PFSK-1 (cell line): ENCODE data around the gene ST8SIA4.

ENCODE experiments used
- FOXP2 ChIP-seq: optimal IDR thresholded peaks from 2 replicates; pipeline ENCODE3; 2011; ENCODE audit warnings: borderline replicate concordance, control low read depth, inconsistent platforms; ENCODE audit not compliant: insufficient read depth; ENCODE audit errors: extremely low read length, extremely low read depth
- POLR2AphosphoS5 ChIP-seq: IDR thresholded peaks from 2 replicates; pipeline ENCODE4 v1.6.1; 2012; ENCODE audit warnings: low read depth, mild to moderate bottlenecking, control low read depth, low read length, moderate library complexity
- SIN3A ChIP-seq: IDR thresholded peaks from 2 replicates; pipeline ENCODE4 v1.6.1; 2012; ENCODE audit warnings: mild to moderate bottlenecking, low read length, moderate library complexity, borderline replicate concordance; ENCODE audit not compliant: insufficient read depth
- TAF1 ChIP-seq: IDR thresholded peaks from 2 replicates; pipeline ENCODE4 v1.6.1; 2012; ENCODE audit warnings: low read length, control low read depth, borderline replicate concordance; ENCODE audit not compliant: insufficient read depth
- TF ChIP-seq, protein P1 (sequence below), 2 experiments: IDR thresholded peaks; 2 replicates each; pipeline versions ENCODE4 v1.6.1 to v1.8.0; 2011 to 2012; ENCODE audit warnings: low read depth in 2 of 2, low read length in 2 of 2, control low read depth in 1 of 2, inconsistent platforms in 1 of 2, mild to moderate bottlenecking in 1 of 2, moderate library complexity in 1 of 2; ENCODE audit not compliant: insufficient read depth in 1 of 2

Gene ST8SIA4

DNA sequence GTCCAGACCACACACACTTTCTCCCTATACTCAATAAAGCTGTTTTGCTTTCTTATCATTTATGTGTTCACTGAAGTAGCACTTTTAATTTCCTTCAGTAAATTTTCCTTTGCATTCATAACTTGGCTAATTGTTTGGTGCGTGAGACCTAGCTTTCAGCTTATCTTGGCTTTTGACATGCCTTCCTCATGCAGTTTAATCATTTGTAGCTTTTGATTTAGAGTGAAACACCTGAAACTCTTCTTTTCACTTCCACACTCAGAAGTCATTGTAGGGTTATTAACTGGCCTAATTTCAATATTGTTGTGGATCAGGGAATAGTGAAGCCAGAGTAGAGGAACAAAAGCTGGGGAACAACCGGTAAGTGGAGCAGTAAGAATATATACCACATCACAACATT lies 114.7 kb downstream of the ST8SIA4 start:
- TF ChIP-seq, protein P1, sequence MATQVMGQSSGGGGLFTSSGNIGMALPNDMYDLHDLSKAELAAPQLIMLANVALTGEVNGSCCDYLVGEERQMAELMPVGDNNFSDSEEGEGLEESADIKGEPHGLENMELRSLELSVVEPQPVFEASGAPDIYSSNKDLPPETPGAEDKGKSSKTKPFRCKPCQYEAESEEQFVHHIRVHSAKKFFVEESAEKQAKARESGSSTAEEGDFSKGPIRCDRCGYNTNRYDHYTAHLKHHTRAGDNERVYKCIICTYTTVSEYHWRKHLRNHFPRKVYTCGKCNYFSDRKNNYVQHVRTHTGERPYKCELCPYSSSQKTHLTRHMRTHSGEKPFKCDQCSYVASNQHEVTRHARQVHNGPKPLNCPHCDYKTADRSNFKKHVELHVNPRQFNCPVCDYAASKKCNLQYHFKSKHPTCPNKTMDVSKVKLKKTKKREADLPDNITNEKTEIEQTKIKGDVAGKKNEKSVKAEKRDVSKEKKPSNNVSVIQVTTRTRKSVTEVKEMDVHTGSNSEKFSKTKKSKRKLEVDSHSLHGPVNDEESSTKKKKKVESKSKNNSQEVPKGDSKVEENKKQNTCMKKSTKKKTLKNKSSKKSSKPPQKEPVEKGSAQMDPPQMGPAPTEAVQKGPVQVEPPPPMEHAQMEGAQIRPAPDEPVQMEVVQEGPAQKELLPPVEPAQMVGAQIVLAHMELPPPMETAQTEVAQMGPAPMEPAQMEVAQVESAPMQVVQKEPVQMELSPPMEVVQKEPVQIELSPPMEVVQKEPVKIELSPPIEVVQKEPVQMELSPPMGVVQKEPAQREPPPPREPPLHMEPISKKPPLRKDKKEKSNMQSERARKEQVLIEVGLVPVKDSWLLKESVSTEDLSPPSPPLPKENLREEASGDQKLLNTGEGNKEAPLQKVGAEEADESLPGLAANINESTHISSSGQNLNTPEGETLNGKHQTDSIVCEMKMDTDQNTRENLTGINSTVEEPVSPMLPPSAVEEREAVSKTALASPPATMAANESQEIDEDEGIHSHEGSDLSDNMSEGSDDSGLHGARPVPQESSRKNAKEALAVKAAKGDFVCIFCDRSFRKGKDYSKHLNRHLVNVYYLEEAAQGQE (IDR thresholded peaks at IDR 0.05; ENCODE audit: insufficient read depth in 1 of 2, low read depth in 2 of 2, low read length in 2 of 2): no peak
- no peak for TF ChIP-seq SIN3A
- TF ChIP-seq POLR2AphosphoS5: no peak
- no peak for TF ChIP-seq FOXP2
- no peak for TF ChIP-seq TAF1

- TF ChIP-seq SIN3A (no peak), POLR2AphosphoS5 (no peak), TAF1 (no peak), FOXP2 (no peak)
- TF ChIP-seq, protein P1 (IDR thresholded peaks at IDR 0.05; ENCODE audit: insufficient read depth in 1 of 2, low read depth in 2 of 2, low read length in 2 of 2): no peak
These were observed 115.4 kb downstream of the ST8SIA4 start for GRCh38 chr5:100787648-100788047.

DNA sequence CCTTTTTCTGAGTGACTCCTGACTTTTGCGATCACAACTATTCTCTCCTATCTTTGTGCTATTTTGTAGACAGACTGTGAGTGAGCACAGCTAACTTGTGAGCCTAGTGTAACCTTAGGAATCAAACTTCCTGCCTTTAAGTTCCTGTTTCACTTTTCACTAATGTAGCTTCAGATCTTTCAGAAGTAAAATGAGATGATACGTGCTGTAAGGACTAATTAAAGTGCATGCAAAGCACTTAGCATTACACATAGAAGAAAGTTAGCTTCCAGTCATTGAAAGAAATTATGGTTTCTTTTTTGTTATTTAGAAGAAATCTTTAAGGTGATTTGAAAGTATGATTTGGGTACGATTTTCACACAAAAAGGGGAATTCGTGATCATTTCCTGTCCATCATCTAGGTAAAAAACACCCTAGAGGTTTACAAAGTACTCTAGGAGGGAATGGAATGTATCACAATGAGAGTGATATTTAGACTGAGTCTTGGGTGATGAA lies 122.7 kb downstream of the ST8SIA4 start:
- no peak for TF ChIP-seq SIN3A
- TF ChIP-seq FOXP2: no peak
- TF ChIP-seq, protein P1 (IDR thresholded peaks at IDR 0.05; ENCODE audit: insufficient read depth in 1 of 2, low read depth in 2 of 2, low read length in 2 of 2): no peak
- no peak for TF ChIP-seq TAF1
- TF ChIP-seq POLR2AphosphoS5: no peak

DNA sequence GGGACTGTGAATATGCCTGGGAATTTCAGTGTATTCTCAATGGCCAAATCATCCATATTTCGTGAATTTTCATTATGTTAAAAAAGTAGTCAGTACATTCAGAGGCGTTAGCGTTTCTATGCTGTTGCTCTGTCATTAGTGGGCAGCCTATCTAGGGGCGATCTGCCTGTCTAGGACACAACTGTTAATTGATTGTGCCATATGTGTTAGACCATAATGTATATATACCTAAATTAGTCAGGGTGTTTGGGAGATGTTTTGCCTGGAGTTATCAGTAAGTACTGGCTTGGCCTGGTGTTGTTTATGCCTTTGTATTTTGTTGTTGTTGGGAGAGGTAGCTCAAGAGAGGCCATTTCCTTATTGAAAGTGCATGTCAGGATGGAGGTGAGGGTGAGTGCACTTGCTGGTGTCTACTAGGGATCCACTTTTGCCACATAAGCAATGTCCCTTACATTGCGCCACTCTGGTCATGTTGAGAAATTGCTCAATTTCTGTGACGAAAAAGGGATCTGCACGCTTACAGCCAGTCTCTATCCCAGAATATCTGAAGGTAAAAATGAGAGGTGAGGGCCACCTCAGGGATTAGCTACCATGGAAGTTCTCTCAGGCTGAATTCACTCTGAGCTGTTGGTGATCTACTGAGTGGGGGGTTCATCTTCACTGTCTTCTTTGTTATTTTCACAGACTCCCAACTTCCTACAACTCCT lies 123.3 kb downstream of the ST8SIA4 start:
- TF ChIP-seq POLR2AphosphoS5 (no peak), FOXP2 (no peak), SIN3A (no peak), TAF1 (no peak)
- TF ChIP-seq, protein P1 (IDR thresholded peaks at IDR 0.05; ENCODE audit: insufficient read depth in 1 of 2, low read depth in 2 of 2, low read length in 2 of 2): no peak
